OCI-LY7 (cell line): ENCODE measurements around the gene FBRSL1. TPM values are rescaled to one million over a fixed set of nuclear protein-coding genes. Genes with fewer than 3 reads are reported as not detected.

Source experiments
- BruUV-seq: library from RNA; stranded (reverse); fragments of 400-500 nt; replicated peaks from 2 replicates; lab custom pipeline; 2021; lab: Mats Ljungman, UMichigan
- CTCF ChIA-PET: fragments of 300-600 bp; sonication (Branson Sonifier 250); formaldehyde crosslinking; loops from one replicate; lab custom pipeline; 2022; ENCODE audit warnings: antibody characterized with exemption; ENCODE audit not compliant: unreplicated experiment; lab: Charles Lee
- POLR2A ChIA-PET: fragments of 300-600 bp; sonication (Branson Sonifier 250); formaldehyde crosslinking; loops from one replicate; lab custom pipeline; 2022; ENCODE audit warnings: antibody characterized with exemption; lab: Charles Lee
- DNase-seq: peaks from one replicate; pipeline ENCODE4 v3.0.0-alpha.2; 2015; ENCODE audit warnings: low spot score
- H2AFZ ChIP-seq: fragments of 200-600 bp; sonication (generic), shearing (Covaris generic); 2 replicates; pipeline ENCODE4 v1.6.1; 2014; ENCODE audit warnings: mild to moderate bottlenecking, antibody characterized with exemption, low read length, moderate library complexity
- H3K27ac ChIP-seq: fragments of 200-600 bp; sonication (generic); 2 replicates; pipeline ENCODE4 v1.5.1; 2014; ENCODE audit warnings: mixed run types, low read depth, mild to moderate bottlenecking, moderate library complexity, low read length, inconsistent platforms; ENCODE audit not compliant: poor library complexity, severe bottlenecking
- H3K36me3 ChIP-seq: fragments of 200-600 bp; sonication (generic); 2 replicates; pipeline ENCODE4 v1.6.1; 2014; ENCODE audit warnings: mild to moderate bottlenecking, antibody characterized with exemption, low read length, moderate library complexity, mixed read lengths; ENCODE audit not compliant: insufficient read depth
- H3K4me1 ChIP-seq: fragments of 200-600 bp; sonication (generic); 2 replicates; pipeline ENCODE4 v1.5.1; 2014; ENCODE audit warnings: mild to moderate bottlenecking, low read length; ENCODE audit not compliant: insufficient read depth, poor library complexity, severe bottlenecking
- H3K4me2 ChIP-seq: fragments of 200-600 bp; sonication (generic); 2 replicates; pipeline ENCODE4 v1.6.1; 2014; ENCODE audit warnings: mild to moderate bottlenecking, low read length
- H3K4me3 ChIP-seq: fragments of 200-600 bp; sonication (generic); 2 replicates; pipeline ENCODE4 v1.5.1; 2014; ENCODE audit warnings: mild to moderate bottlenecking, low read depth, low read length; ENCODE audit not compliant: poor library complexity, severe bottlenecking
- H3K79me2 ChIP-seq: fragments of 200-600 bp; sonication (generic); 2 replicates; pipeline ENCODE4 v1.6.1; 2016; ENCODE audit warnings: low read depth, mild to moderate bottlenecking, low read length, moderate library complexity, mixed read lengths; ENCODE audit not compliant: insufficient read depth
- H3K9me2 ChIP-seq: fragments of 200-600 bp; sonication (generic); 2 replicates; pipeline ENCODE4 v1.6.1; 2016; ENCODE audit warnings: mild to moderate bottlenecking, low read length, mixed read lengths; ENCODE audit not compliant: insufficient read depth
- H3K9me3 ChIP-seq: fragments of 200-600 bp; sonication (generic); 2 replicates; pipeline ENCODE4 v1.6.1; 2014; ENCODE audit warnings: mild to moderate bottlenecking, mixed run types, low read length, mixed read lengths
- H4K20me1 ChIP-seq: fragments of 200-600 bp; sonication (generic); 2 replicates; pipeline ENCODE4 v1.6.1; 2014; ENCODE audit warnings: mild to moderate bottlenecking, antibody characterized with exemption, low read length, moderate library complexity, mixed read lengths; ENCODE audit not compliant: insufficient read depth
- EZH2phosphoT487 ChIP-seq: fragments of 200-600 bp; sonication (generic); IDR thresholded peaks from 2 replicates; pipeline ENCODE4 v1.6.1; 2018; ENCODE audit warnings: low read depth, borderline replicate concordance, mild to moderate bottlenecking, mixed run types, antibody characterized with exemption, low read length, moderate library complexity, mixed read lengths
- intact Hi-C: fragments of 100-400 bp; cut with micrococcal nuclease; formaldehyde crosslinking; loops from one replicate; pipeline ENCODE4 v1.10.0; 2022; ENCODE audit not compliant: unreplicated experiment
- total RNA-seq, 2 experiments: library from RNA; depleted of rRNA in 1 of 2; stranded (reverse); fragments of >200 nt in 1 of 2; shearing (Covaris generic) in 1 of 2; gene quantifications; 2 replicates each; pipeline ENCODE4 v1.2.3, GENCODE V29; 2014 to 2022
- TF ChIP-seq, protein P1 (sequence below): fragments of 200-600 bp; sonication (generic); conservative IDR thresholded peaks from 2 replicates; pipeline ENCODE4 v1.5.1; 2014; ENCODE audit warnings: mild to moderate bottlenecking, antibody characterized with exemption, low read length, moderate library complexity, mixed read lengths

FBRSL1 gene
- total RNA-seq, 2 experiments from 2014 or later = 24.6 to 87.8 TPM

DNA sequence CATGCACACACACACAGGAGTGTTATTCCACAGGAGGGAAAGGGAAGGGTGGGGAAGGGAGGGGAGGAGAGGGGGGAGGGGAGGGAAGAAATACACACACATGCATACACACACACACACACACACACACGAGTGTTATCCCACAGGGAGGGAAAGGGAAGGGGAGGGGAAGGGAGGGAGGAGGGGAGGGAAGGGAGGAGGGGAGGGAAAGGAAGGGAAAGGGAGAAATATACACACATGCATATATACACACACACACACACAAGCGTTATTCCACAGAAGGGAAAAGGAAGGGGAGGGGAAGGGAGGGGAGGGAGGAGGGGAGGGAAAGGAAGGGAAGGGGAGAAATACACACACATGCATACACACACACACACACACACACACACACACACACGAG lies 19.6 kb upstream of the FBRSL1 start:
- Histone ChIP-seq H3K79me2 (no peaks in the 10 kb centered on the region), H3K4me3 (no peak overlapping the region), H4K20me1 (no peaks in the 10 kb centered on the region), H3K9me2 (no peaks in the 10 kb centered on the region), H3K9me3 (peaks cover under 1% of the 10 kb centered on the region; the same call in 1 of the 2 replicates), H3K36me3 (no peaks in the 10 kb centered on the region), H3K4me1 (no peaks in the 10 kb centered on the region), H2AFZ (no peak overlapping the region), H3K27ac (no peak overlapping the region), H3K4me2 (no peak overlapping the region)
- intact Hi-C loops = no loop called here
- no TSS peak for BruUV-seq
- DNase-seq = no peak
- no peak for TF ChIP-seq EZH2phosphoT487
- TF ChIP-seq, protein P1, sequence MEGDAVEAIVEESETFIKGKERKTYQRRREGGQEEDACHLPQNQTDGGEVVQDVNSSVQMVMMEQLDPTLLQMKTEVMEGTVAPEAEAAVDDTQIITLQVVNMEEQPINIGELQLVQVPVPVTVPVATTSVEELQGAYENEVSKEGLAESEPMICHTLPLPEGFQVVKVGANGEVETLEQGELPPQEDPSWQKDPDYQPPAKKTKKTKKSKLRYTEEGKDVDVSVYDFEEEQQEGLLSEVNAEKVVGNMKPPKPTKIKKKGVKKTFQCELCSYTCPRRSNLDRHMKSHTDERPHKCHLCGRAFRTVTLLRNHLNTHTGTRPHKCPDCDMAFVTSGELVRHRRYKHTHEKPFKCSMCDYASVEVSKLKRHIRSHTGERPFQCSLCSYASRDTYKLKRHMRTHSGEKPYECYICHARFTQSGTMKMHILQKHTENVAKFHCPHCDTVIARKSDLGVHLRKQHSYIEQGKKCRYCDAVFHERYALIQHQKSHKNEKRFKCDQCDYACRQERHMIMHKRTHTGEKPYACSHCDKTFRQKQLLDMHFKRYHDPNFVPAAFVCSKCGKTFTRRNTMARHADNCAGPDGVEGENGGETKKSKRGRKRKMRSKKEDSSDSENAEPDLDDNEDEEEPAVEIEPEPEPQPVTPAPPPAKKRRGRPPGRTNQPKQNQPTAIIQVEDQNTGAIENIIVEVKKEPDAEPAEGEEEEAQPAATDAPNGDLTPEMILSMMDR = no peak
- ChIA-PET POLR2A (no interaction called here), CTCF (no interaction called here)

DNA sequence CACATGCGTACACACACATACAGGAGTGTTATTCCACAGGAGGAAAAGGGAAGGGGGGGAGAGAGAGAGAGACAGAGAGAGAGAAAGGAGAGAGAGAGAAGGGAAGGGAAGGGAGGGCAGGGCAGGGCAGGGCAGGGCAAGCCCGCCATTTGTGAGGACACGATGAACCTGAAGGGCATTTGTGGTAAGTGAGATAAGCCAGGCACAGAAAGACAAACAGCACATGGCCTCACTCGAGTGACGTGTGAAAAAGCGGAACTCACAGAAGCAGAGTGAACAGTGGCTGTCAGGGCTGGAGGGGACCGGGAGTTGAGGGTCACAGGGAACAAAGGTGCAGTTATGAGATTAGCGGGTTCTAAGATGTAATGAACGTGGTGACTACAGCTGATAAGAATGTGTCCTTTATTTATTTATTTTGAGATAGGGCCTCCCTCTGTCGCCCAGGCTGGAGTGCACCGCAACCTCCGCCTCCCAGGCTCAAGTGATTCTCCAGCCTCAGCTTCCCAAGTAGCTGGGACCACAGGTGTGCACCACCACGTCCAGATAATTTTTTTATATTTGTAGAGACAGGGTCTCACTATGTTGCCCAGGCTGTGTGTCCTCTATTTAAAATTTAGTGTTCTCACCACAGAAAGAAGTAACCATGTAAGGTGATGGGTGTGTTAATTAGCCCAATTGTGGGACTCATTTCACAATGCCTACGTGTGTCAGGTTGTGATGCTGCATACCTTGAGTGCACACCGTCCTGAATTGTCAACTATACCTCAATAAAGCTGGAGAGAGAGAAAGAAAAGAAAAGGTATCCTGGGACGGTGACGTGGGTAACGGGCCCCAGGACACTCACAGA lies 18.7 kb upstream of the FBRSL1 start:
- Histone ChIP-seq H2AFZ (no peak overlapping the region), H3K4me2 (no peak overlapping the region), H4K20me1 (no peaks in the 10 kb centered on the region), H3K79me2 (no peaks in the 10 kb centered on the region), H3K4me3 (no peak overlapping the region), H3K27ac (no peak overlapping the region), H3K9me2 (no peaks in the 10 kb centered on the region), H3K4me1 (no peaks in the 10 kb centered on the region), H3K36me3 (no peaks in the 10 kb centered on the region), H3K9me3 (peaks cover 5% of the 10 kb centered on the region; the same call in 1 of the 2 replicates)
- BruUV-seq = no TSS peak
- no peak for DNase-seq
- TF ChIP-seq EZH2phosphoT487 = no peak
- TF ChIP-seq, protein P1 = no peak
- intact Hi-C loops = no loop called here
- POLR2A ChIA-PET = no interaction called here
- CTCF ChIA-PET = no interaction called here

DNA sequence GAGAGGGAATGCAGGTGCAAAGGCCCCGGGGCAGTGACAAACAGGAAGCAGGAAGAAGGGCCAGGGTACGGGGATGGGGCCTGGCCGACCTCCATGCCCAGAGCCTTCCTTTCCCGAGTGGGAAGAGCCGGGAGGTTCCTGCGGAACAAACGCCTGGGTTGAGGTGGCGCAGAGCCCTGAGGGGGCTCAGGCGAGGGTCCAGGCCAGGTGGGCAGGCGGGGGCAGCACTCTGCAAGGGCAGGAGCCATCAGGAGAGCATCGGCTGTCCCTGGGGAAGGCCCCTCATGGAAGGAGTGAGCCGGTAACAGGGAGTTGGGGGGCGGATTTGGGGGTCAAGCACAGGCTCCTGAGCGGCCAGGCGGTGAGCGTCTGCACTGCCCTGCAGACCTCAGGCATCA lies 18.1 kb upstream of the FBRSL1 start:
- Histone ChIP-seq H4K20me1 (no peaks in the 10 kb centered on the region), H3K27ac (no peak overlapping the region), H2AFZ (no peak overlapping the region), H3K79me2 (no peaks in the 10 kb centered on the region), H3K9me3 (peaks cover 5% of the 10 kb centered on the region; the same call in 1 of the 2 replicates), H3K4me2 (no peak overlapping the region), H3K4me1 (no peaks in the 10 kb centered on the region), H3K9me2 (no peaks in the 10 kb centered on the region), H3K36me3 (no peaks in the 10 kb centered on the region), H3K4me3 (no peak overlapping the region)
- DNase-seq = no peak
- CTCF ChIA-PET = no interaction called here
- POLR2A ChIA-PET = no interaction called here
- no peak for TF ChIP-seq EZH2phosphoT487
- TF ChIP-seq, protein P1 = no peak
- no TSS peak for BruUV-seq
- intact Hi-C loops = no loop called here
